Endodermal cell (in vitro differentiated cells): Measurements from ENCODE around the gene CYSTM1. TPM values are rescaled to one million over a fixed set of nuclear protein-coding genes. Genes with fewer than 3 reads are reported as not detected.

Source experiments
- DNase-seq: peaks from one replicate; pipeline ENCODE4 v3.0.0-alpha.2; 2017
- H3K27ac ChIP-seq: 2 replicates; pipeline ENCODE4 v1.5.1; 2013; ENCODE audit warnings: mild to moderate bottlenecking, low read depth, low read length, moderate library complexity
- H3K27me3 ChIP-seq: 2 replicates; pipeline ENCODE4 v1.6.1; 2013; ENCODE audit warnings: mild to moderate bottlenecking, low read length, moderate library complexity; ENCODE audit not compliant: insufficient read depth, control insufficient read depth, poor library complexity, severe bottlenecking
- H3K36me3 ChIP-seq: 2 replicates; pipeline ENCODE4 v1.7.0; 2013; ENCODE audit warnings: mild to moderate bottlenecking, low read length, moderate library complexity; ENCODE audit not compliant: control insufficient read depth, insufficient read depth
- H3K4me1 ChIP-seq: one replicate; pipeline ENCODE4 v1.7.0; 2013; ENCODE audit warnings: low read length; ENCODE audit not compliant: control insufficient read depth, insufficient read depth
- H3K4me3 ChIP-seq: 2 replicates; pipeline ENCODE4 v1.5.1; 2013; ENCODE audit warnings: mild to moderate bottlenecking, low read length, moderate library complexity
- H3K9ac ChIP-seq: 2 replicates; pipeline ENCODE4 v1.6.1; 2013; ENCODE audit warnings: mild to moderate bottlenecking, low read length, moderate library complexity; ENCODE audit not compliant: poor library complexity, severe bottlenecking; ENCODE audit errors: extremely low read depth
- H3K9me3 ChIP-seq: 2 replicates; pipeline ENCODE4 v1.6.1; 2013; ENCODE audit warnings: mild to moderate bottlenecking, low read length, moderate library complexity; ENCODE audit not compliant: control insufficient read depth
- H3K27ac Mint-ChIP-seq: 2 replicates; pipeline ENCODE4 v1.8.0; 2020; ENCODE audit warnings: mixed read lengths
- H3K27me3 Mint-ChIP-seq: 2 replicates; pipeline ENCODE4 v1.8.0; 2021; ENCODE audit warnings: mild to moderate bottlenecking, mixed read lengths; ENCODE audit not compliant: insufficient read depth
- H3K36me3 Mint-ChIP-seq: 2 replicates; pipeline ENCODE4 v1.8.0; 2020; ENCODE audit warnings: low read depth, mixed read lengths
- H3K4me1 Mint-ChIP-seq: 2 replicates; pipeline ENCODE4 v1.8.0; 2020; ENCODE audit warnings: mixed read lengths
- H3K4me3 Mint-ChIP-seq: 2 replicates; pipeline ENCODE4 v1.8.0; 2020; ENCODE audit warnings: mild to moderate bottlenecking, moderate library complexity, mixed read lengths
- H3K9me3 Mint-ChIP-seq: 2 replicates; pipeline ENCODE4 v1.8.0; 2020; ENCODE audit warnings: mild to moderate bottlenecking, mixed read lengths
- WGBS, 2 experiments: methylation state at CpG; one replicate each; pipeline versions ENCODE4 v1.1.5 to v1.1.7; 2013; ENCODE audit warnings: missing lambda C conversion rate in 2 of 2, mixed read lengths in 1 of 2; ENCODE audit not compliant: insufficient coverage in 1 of 2, insufficient read length in 1 of 2; 5-methylcytosine and 5-hydroxymethylcytosine counted together
- total RNA-seq, 2 donors: library from RNA; stranded (reverse); fragmentation: NEBNext Ultra II Directional in 1 of 2; extraction: Animal tissue kit (Norgen Biotek cat#: 25700) in 1 of 2; gene quantifications; 2 replicates in 1 of 2; 3 replicates in 1 of 2; pipeline ENCODE4 v1.2.1, GENCODE V29; 2021
- TF ChIP-seq, protein P1 (sequence below): fragments of 200-600 bp; sonication (generic); conservative IDR thresholded peaks from 2 replicates; pipeline ENCODE4 v1.5.0; 2021; ENCODE audit warnings: antibody characterized with exemption, mild to moderate bottlenecking

CYSTM1 gene
- total RNA-seq, 2 donors from 2014 or later = 30.7 to 38.1 TPM

DNA sequence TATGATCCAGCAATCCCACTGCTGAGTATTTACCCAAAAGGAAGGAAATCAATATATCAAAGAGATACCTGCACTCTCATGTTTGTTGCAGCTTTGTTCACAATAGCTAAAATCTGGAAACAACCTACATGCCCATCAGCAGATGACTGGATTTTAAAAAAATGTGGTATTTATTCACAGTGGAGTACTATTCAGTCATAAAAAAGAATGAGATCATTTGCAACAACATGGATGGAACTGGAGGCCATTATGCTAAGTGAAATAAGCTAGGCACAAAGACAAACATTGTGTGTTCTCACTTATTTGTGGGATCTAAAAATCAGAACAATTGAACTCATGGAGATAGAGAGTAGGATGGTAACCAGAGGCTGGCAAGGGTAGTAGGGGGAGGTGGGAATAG lies 33.1 kb downstream of the CYSTM1 start:
- Histone ChIP-seq H3K27ac (no peak overlapping the region), H3K4me1 (no peaks in the 10 kb centered on the region), H3K4me3 (no peak overlapping the region), H3K9ac (no peak overlapping the region), H3K27me3 (no peaks in the 10 kb centered on the region), H3K9me3 (no peaks in the 10 kb centered on the region), H3K36me3 (no peaks in the 10 kb centered on the region)
- no peaks in the 10 kb centered on the region for H3K27me3 Mint-ChIP-seq
- H3K4me1 Mint-ChIP-seq = peaks cover 8% of the 10 kb centered on the region
- DNase-seq = no peak
- no peak overlapping the region for H3K4me3 Mint-ChIP-seq
- TF ChIP-seq, protein P1, sequence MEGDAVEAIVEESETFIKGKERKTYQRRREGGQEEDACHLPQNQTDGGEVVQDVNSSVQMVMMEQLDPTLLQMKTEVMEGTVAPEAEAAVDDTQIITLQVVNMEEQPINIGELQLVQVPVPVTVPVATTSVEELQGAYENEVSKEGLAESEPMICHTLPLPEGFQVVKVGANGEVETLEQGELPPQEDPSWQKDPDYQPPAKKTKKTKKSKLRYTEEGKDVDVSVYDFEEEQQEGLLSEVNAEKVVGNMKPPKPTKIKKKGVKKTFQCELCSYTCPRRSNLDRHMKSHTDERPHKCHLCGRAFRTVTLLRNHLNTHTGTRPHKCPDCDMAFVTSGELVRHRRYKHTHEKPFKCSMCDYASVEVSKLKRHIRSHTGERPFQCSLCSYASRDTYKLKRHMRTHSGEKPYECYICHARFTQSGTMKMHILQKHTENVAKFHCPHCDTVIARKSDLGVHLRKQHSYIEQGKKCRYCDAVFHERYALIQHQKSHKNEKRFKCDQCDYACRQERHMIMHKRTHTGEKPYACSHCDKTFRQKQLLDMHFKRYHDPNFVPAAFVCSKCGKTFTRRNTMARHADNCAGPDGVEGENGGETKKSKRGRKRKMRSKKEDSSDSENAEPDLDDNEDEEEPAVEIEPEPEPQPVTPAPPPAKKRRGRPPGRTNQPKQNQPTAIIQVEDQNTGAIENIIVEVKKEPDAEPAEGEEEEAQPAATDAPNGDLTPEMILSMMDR = no peak
- H3K27ac Mint-ChIP-seq = no peak overlapping the region
- no peaks in the 10 kb centered on the region for H3K36me3 Mint-ChIP-seq
- H3K9me3 Mint-ChIP-seq = no peaks in the 10 kb centered on the region

DNA sequence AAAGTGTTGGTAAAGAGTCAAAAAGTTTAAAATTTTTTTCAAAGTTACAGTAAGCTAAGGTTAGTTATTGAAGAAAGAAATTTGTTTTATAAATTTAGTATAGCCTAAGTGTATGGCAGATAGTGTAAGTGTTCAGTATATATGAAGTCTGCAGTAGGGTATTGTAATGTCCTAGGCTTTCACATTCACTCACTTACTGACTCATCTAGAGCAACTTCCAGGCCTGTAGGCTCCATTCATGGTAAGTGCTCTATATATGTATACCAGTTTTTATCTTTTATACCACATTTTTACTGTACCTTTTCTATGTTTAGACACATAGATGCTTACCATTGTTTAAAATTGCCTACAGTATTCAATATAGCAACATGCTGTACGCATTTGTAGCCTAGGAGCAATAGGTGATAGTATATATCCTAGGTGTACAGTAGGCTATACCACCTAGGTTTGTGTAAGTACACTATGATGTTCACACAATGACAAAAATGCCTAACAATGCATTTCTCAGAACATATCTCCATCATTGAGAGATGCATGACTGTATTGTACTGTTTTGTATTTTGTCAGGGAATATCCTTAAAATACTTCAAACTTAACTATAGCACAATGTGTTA lies 38.5 kb downstream of the CYSTM1 start:
- H3K9me3 ChIP-seq = no peaks in the 10 kb centered on the region
- H3K36me3 ChIP-seq = no peaks in the 10 kb centered on the region
- no peak for DNase-seq
- TF ChIP-seq, protein P1 = no peak
- no peak overlapping the region for H3K4me3 ChIP-seq
- H3K27me3 Mint-ChIP-seq = no peaks in the 10 kb centered on the region
- H3K9ac ChIP-seq = no peak overlapping the region
- H3K4me3 Mint-ChIP-seq = no peak overlapping the region
- WGBS, 2 experiments = 71 to 80% methylated on average over 1 of the region's 1 CpG
- no peaks in the 10 kb centered on the region for H3K36me3 Mint-ChIP-seq
- H3K27ac ChIP-seq = no peak overlapping the region
- no peaks in the 10 kb centered on the region for H3K27me3 ChIP-seq
- no peaks in the 10 kb centered on the region for H3K9me3 Mint-ChIP-seq
- H3K27ac Mint-ChIP-seq = no peak overlapping the region
- peaks cover 17% of the 10 kb centered on the region for H3K4me1 Mint-ChIP-seq
- H3K4me1 ChIP-seq = peaks cover 10% of the 10 kb centered on the region

DNA sequence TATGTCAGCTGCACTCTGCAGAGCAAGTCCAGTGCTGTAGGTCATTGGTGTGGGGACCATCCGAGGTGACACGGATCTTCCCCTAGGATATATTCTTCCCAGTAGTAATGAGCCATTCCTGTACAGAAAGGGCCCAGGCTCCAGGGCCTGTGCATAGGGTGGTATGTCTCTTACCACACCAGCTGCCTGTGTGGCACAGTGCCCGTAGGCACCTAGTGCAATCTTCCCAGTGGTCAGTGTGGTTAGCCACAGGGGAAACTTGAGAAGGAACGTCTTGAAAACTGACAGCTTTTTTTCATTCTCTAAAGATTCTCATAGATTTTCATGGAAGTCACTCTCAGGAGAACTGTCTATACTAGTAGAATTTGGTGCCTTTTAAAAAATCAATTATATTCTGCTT lies 39.8 kb downstream of the CYSTM1 start:
- 90 to 95% methylated on average over 2 to 4 of the region's 4 CpGs for WGBS, 2 experiments
- no peak overlapping the region for H3K4me3 ChIP-seq
- Mint-ChIP-seq H3K36me3 (no peaks in the 10 kb centered on the region), H3K4me3 (no peak overlapping the region), H3K27ac (no peak overlapping the region), H3K4me1 (peaks cover 22% of the 10 kb centered on the region), H3K9me3 (no peaks in the 10 kb centered on the region), H3K27me3 (no peaks in the 10 kb centered on the region)
- no peak overlapping the region for H3K9ac ChIP-seq
- no peaks in the 10 kb centered on the region for H3K36me3 ChIP-seq
- DNase-seq = no peak
- H3K27me3 ChIP-seq = no peaks in the 10 kb centered on the region
- no peak overlapping the region for H3K27ac ChIP-seq
- H3K9me3 ChIP-seq = no peaks in the 10 kb centered on the region
- peaks cover 10% of the 10 kb centered on the region for H3K4me1 ChIP-seq
- TF ChIP-seq, protein P1 = no peak
